ENCODE results near the gene REPS2. TPM values are rescaled to one million over a fixed set of nuclear protein-coding genes. Genes with fewer than 3 reads are reported as not detected.

The REPS2 gene
- total and polyA plus RNA-seq, 2 experiments from 2014 or later: 1.2 to 4.4 TPM

DNA sequence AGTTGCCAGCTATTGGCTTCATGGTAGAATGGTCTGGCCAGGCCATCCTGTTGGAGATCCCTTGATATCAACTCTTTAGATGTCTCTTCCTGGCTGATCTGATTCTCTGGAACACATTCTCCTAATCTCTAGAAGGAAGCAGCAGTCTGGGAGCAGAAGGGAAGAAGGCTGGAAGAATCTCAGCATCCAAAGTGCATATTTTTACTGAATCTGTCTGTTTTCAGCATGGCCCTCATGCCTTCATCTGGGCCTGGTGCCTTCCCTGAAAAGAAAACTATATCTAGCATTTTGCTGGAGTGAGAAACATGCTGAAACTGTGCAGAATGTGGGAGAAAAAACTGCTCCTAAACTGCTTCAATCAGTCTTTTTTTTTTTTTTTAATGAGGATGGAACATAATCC, 148.7 kb downstream of the REPS2 start:
- Histone ChIP-seq H3K4me2 (no peak overlapping the region), H3K27ac (ENCODE audit: low read depth) (no peak overlapping the region), H3K27me3 (ENCODE audit: insufficient read depth) (no peaks in the 10 kb centered on the region), H3K9me2 (ENCODE audit: insufficient read depth) (no peaks in the 10 kb centered on the region), H3K4me3 (no peak overlapping the region), H3K4me1 (ENCODE audit: insufficient read depth) (peaks cover 6% of the 10 kb centered on the region; the same call in 1 of the 2 replicates), H2AFZ (no peak overlapping the region), H3K79me2 (replicated peaks; ENCODE audit: insufficient read depth) (no peaks in the 10 kb centered on the region), H3F3A (replicated peaks; ENCODE audit: low read depth) (no peaks in the 10 kb centered on the region), H3K36me3 (ENCODE audit: insufficient read depth) (no peaks in the 10 kb centered on the region), H4K20me1 (replicated peaks; ENCODE audit: insufficient read depth) (no peaks in the 10 kb centered on the region)
- H3K4me1 Mint-ChIP-seq: peaks cover 10% of the 10 kb centered on the region; the same call in 2 of the 3 replicates
- TF ChIP-seq CREB1 (CRISPR knock-in tag; IDR thresholded peaks at IDR 0.05; ENCODE audit: low read depth) (no peak), JUNB (IDR thresholded peaks at IDR 0.05; ENCODE audit: unreplicated experiment) (no peak), ETS1 (IDR thresholded peaks at IDR 0.05) (no peak)
- H3K9me3 Mint-ChIP-seq: 0 out of 3 replicates have a peak, but pooled peaks cover under 1% of the 10 kb centered on the region
- no peaks in the 10 kb centered on the region for H3K27me3 Mint-ChIP-seq (ENCODE audit: insufficient read depth, low read depth, poor library complexity)
- DNase-seq (ENCODE audit: low spot score): no peak
- no peak for ATAC-seq
- no peaks in the 10 kb centered on the region; the same call in 2 of the 3 replicates for H3K36me3 Mint-ChIP-seq (ENCODE audit: low read depth)
- no peak overlapping the region for H3K4me3 Mint-ChIP-seq
- H3K27ac Mint-ChIP-seq: no peak overlapping the region

DNA sequence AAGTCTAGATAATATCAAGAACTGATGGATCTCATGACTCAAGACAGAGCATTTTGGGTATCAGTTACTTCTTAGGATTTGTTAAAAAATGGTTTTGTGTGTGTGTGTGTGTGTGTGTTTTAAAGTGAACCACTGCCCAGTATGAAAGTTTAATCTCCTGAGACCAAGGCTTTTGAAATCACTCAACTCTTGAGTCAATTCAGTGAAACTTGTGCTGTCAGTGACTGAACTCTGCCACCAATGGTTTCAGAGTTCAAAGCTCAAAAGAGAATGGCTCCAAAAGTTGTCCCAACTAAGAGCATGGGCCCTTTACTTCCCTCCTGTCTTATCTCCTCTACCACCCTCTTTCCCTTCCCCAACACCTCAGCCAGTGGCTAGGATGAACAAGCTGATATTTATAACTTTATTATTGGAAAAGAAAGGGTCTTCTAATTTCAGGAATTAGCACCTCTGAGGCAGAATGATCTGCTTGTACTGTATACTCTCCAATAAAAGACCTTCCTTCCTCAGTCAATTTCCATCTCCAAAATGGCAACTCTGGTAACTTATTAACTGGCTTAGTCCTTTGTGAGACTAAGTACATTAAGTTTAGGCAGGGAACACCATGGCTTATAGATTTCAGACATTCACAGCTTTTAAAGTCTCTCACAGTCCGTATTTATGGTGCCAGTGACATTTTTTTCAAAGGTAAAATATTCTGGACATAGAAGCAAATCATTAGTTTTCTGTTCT, 152.2 kb downstream of the REPS2 start:
- H3F3A ChIP-seq (replicated peaks; ENCODE audit: low read depth): no peaks in the 10 kb centered on the region
- no peaks in the 10 kb centered on the region for H3K79me2 ChIP-seq (replicated peaks; ENCODE audit: insufficient read depth)
- Mint-ChIP-seq H3K9me3 (peaks cover 2% of the 10 kb centered on the region; the same call in 1 of the 3 replicates), H3K4me1 (no peaks in the 10 kb centered on the region; the same call in 1 of the 3 replicates), H3K27ac (no peak overlapping the region), H3K27me3 (ENCODE audit: insufficient read depth, low read depth, poor library complexity) (peaks cover 2% of the 10 kb centered on the region), H3K4me3 (no peak overlapping the region), H3K36me3 (ENCODE audit: low read depth) (no peaks in the 10 kb centered on the region; the same call in 2 of the 3 replicates)
- H3K27me3 ChIP-seq (ENCODE audit: insufficient read depth): no peaks in the 10 kb centered on the region
- ATAC-seq (no peak), DNase-seq (ENCODE audit: low spot score) (no peak)
- H4K20me1 ChIP-seq (replicated peaks; ENCODE audit: insufficient read depth): no peaks in the 10 kb centered on the region
- no peaks in the 10 kb centered on the region for H3K9me2 ChIP-seq (ENCODE audit: insufficient read depth)
- no peak overlapping the region for H3K27ac ChIP-seq (ENCODE audit: low read depth)
- no peak overlapping the region for H2AFZ ChIP-seq
- TF ChIP-seq STAT1 (IDR thresholded peaks at IDR 0.05; ENCODE audit: unreplicated experiment) (no peak), CREB1 (CRISPR knock-in tag; IDR thresholded peaks at IDR 0.05; ENCODE audit: low read depth) (no peak)
- no peaks in the 10 kb centered on the region for H3K4me1 ChIP-seq (ENCODE audit: insufficient read depth)
- no peak overlapping the region for H3K4me2 ChIP-seq
- no peaks in the 10 kb centered on the region for H3K36me3 ChIP-seq (ENCODE audit: insufficient read depth)
- H3K4me3 ChIP-seq: no peak overlapping the region

- no peaks in the 10 kb centered on the region for H3K9me2 ChIP-seq (ENCODE audit: insufficient read depth)
- no peaks in the 10 kb centered on the region; the same call in 2 of the 3 replicates for H3K36me3 Mint-ChIP-seq (ENCODE audit: low read depth)
- no peaks in the 10 kb centered on the region for H4K20me1 ChIP-seq (replicated peaks; ENCODE audit: insufficient read depth)
- H3K4me3 ChIP-seq: no peak overlapping the region
- no peaks in the 10 kb centered on the region; the same call in 2 of the 3 replicates for H3K4me1 Mint-ChIP-seq
- no peak overlapping the region for H3K27ac ChIP-seq (ENCODE audit: low read depth)
- no peaks in the 10 kb centered on the region for H3K4me1 ChIP-seq (ENCODE audit: insufficient read depth)
- no peaks in the 10 kb centered on the region for H3K36me3 ChIP-seq (ENCODE audit: insufficient read depth)
- H3K27me3 Mint-ChIP-seq (ENCODE audit: insufficient read depth, low read depth, poor library complexity): peaks cover 2% of the 10 kb centered on the region
- peaks cover 2% of the 10 kb centered on the region; the same call in 1 of the 3 replicates for H3K9me3 Mint-ChIP-seq
- DNase-seq (ENCODE audit: low spot score) (no peak), ATAC-seq (no peak)
- no peaks in the 10 kb centered on the region for H3K79me2 ChIP-seq (replicated peaks; ENCODE audit: insufficient read depth)
- H3K27ac Mint-ChIP-seq: no peak overlapping the region
- H3K27me3 ChIP-seq (ENCODE audit: insufficient read depth): no peaks in the 10 kb centered on the region
- no peaks in the 10 kb centered on the region for H3F3A ChIP-seq (replicated peaks; ENCODE audit: low read depth)
- H2AFZ ChIP-seq: no peak overlapping the region
- no peak overlapping the region for H3K4me2 ChIP-seq
- no peak overlapping the region for H3K4me3 Mint-ChIP-seq
- TF ChIP-seq, protein P1, sequence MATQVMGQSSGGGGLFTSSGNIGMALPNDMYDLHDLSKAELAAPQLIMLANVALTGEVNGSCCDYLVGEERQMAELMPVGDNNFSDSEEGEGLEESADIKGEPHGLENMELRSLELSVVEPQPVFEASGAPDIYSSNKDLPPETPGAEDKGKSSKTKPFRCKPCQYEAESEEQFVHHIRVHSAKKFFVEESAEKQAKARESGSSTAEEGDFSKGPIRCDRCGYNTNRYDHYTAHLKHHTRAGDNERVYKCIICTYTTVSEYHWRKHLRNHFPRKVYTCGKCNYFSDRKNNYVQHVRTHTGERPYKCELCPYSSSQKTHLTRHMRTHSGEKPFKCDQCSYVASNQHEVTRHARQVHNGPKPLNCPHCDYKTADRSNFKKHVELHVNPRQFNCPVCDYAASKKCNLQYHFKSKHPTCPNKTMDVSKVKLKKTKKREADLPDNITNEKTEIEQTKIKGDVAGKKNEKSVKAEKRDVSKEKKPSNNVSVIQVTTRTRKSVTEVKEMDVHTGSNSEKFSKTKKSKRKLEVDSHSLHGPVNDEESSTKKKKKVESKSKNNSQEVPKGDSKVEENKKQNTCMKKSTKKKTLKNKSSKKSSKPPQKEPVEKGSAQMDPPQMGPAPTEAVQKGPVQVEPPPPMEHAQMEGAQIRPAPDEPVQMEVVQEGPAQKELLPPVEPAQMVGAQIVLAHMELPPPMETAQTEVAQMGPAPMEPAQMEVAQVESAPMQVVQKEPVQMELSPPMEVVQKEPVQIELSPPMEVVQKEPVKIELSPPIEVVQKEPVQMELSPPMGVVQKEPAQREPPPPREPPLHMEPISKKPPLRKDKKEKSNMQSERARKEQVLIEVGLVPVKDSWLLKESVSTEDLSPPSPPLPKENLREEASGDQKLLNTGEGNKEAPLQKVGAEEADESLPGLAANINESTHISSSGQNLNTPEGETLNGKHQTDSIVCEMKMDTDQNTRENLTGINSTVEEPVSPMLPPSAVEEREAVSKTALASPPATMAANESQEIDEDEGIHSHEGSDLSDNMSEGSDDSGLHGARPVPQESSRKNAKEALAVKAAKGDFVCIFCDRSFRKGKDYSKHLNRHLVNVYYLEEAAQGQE (IDR thresholded peaks at IDR 0.05; ENCODE audit: unreplicated experiment): no peak
- TF ChIP-seq, protein P2, sequence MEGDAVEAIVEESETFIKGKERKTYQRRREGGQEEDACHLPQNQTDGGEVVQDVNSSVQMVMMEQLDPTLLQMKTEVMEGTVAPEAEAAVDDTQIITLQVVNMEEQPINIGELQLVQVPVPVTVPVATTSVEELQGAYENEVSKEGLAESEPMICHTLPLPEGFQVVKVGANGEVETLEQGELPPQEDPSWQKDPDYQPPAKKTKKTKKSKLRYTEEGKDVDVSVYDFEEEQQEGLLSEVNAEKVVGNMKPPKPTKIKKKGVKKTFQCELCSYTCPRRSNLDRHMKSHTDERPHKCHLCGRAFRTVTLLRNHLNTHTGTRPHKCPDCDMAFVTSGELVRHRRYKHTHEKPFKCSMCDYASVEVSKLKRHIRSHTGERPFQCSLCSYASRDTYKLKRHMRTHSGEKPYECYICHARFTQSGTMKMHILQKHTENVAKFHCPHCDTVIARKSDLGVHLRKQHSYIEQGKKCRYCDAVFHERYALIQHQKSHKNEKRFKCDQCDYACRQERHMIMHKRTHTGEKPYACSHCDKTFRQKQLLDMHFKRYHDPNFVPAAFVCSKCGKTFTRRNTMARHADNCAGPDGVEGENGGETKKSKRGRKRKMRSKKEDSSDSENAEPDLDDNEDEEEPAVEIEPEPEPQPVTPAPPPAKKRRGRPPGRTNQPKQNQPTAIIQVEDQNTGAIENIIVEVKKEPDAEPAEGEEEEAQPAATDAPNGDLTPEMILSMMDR (conservative IDR thresholded peaks at IDR 0.05; ENCODE audit: low read depth in 2 of 2): no peak
- TF ChIP-seq JUNB (IDR thresholded peaks at IDR 0.05; ENCODE audit: unreplicated experiment) (no peak), NANOG (IDR thresholded peaks at IDR 0.05; ENCODE audit: borderline replicate concordance) (no peak)
Measured at GRCh38 chrX:17104433-17104832, 158.0 kb downstream of the REPS2 start.

All from GM23338 (cell line).